Erythroblast (primary cell): ENCODE measurements around the gene NR0B1.

Experiments used
- GATA1 ChIP-seq: IDR thresholded peaks from 2 replicates; pipeline ENCODE4 v1.6.1; 2011; ENCODE audit warnings: low read depth, mild to moderate bottlenecking, control low read depth, low read length, moderate library complexity
- POLR2A ChIP-seq: IDR thresholded peaks from 2 replicates; pipeline ENCODE4 v1.6.1; 2011; ENCODE audit warnings: mild to moderate bottlenecking, low read length

DNA sequence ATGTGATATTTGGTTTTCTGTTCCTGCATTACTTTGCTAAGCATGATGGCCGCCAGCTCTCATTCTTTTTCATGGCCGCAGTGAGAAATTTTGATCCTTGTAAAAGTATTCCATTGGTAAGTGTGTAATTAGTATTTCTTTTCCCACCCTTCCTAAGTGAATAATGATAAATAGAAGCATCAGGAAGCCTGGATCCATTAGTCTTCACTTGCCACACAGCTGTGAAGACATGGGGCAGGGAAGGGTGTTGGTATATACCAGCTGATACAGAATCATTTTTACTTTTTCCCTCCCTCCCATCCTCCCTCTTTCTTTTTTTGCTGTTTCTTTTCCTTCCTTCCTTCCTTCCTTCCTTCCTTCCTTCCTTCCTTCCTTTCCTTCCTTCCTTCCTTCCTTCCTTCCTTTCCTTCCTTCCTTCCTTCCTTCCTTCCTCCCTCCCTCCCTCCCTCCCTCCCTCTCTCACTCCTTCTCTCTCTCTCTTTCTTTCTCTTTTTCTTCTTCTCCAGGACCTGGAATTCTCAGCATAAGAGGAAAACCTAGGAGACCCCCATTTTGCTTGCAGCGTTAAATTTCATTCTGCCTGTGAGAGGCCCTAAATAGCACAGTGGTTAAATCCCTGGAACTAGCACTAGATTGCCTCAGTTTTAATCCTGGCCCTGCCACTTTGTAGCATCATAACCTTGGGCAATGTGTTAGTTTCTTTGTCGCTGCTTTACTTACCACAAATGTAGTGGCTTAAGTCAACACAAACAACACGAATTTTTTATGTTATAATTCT, 1.4 kb upstream of the NR0B1 start:
- TF ChIP-seq POLR2A (no peak), GATA1 (no peak)
